Transverse colon (tissue), 4 donors: ENCODE results near the gene PCDHGA9. TPM values are rescaled to one million over a fixed set of nuclear protein-coding genes. Genes with fewer than 3 reads are reported as not detected.
"Not testable (repeated sequence)": the region's sequence is repeated elsewhere in the genome, so short reads cannot be mapped to it uniquely, and the experiment has no call there.

Experiments
- DNase-seq: peaks from one replicate; pipeline ENCODE4 v3.0.0-alpha.2; 2019
- H3K27ac ChIP-seq, 4 donors: fragments of 200-600 bp; sonication (generic); 2 replicates each; pipeline ENCODE4 v1.5.1; 2016 to 2018; ENCODE audit warnings: inconsistent platforms in 4 of 4
- H3K27me3 ChIP-seq: fragments of 200-600 bp; sonication (generic); 2 replicates; pipeline ENCODE4 v1.5.1; 2017; ENCODE audit warnings: inconsistent platforms
- H3K36me3 ChIP-seq, 4 donors: fragments of 200-600 bp; sonication (generic); 2 replicates each; pipeline ENCODE4 v1.5.1; 2017 to 2019; ENCODE audit warnings: inconsistent platforms in 4 of 4
- H3K4me1 ChIP-seq, 4 donors: fragments of 200-600 bp; sonication (generic); 2 replicates each; pipeline ENCODE4 v1.5.1; 2017 to 2020; ENCODE audit warnings: inconsistent platforms in 4 of 4
- H3K4me3 ChIP-seq, 4 donors: fragments of 200-600 bp; sonication (generic); 1 replicate in 1 of 4; 2 replicates in 3 of 4; pipeline versions ENCODE4 v1.5.1 to v1.6.1; 2017 to 2019; ENCODE audit warnings: inconsistent platforms in 4 of 4
- H3K9me3 ChIP-seq, 2 donors: fragments of 200-600 bp; sonication (generic); 2 replicates each; pipeline ENCODE4 v1.5.1; 2017 to 2019; ENCODE audit warnings: inconsistent platforms in 2 of 2
- EP300 ChIP-seq: sonication (generic); formaldehyde crosslinking; IDR thresholded peaks from one replicate; pipeline ENCODE4 v1.6.1; 2017; ENCODE audit warnings: antibody characterized with exemption, low read depth
- POLR2A ChIP-seq: fragments of 450-650 bp; IDR thresholded peaks from one replicate; pipeline ENCODE4 v1.6.1; 2016; ENCODE audit warnings: antibody characterized with exemption, mild to moderate bottlenecking, moderate library complexity
- POLR2AphosphoS5 ChIP-seq, 3 donors: sonication (generic); formaldehyde crosslinking; IDR thresholded peaks; one replicate each; pipeline ENCODE4 v1.6.1; 2016; ENCODE audit warnings: antibody characterized with exemption in 3 of 3
- WGBS, 2 donors: methylation state at CpG; one replicate each; pipeline ENCODE4 v1.1.5; 2018; ENCODE audit warnings: low coverage in 1 of 2; 5-methylcytosine and 5-hydroxymethylcytosine counted together
- in situ Hi-C, 4 donors: fragments of 200-750 bp; cut with MboI; loops; one replicate each; pipeline versions ENCODE4 v1.15.0 to v1.15.1; 2017; ENCODE audit warnings: low sequenced_read_pairs in 3 of 4, low pct_ligation_motif_present in 1 of 4, low pct_unique_long_range_greater_than_20kb in 1 of 4
- intact Hi-C: fragments of 100-400 bp; cut with DNase I; formaldehyde crosslinking; loops from one replicate; pipeline ENCODE4 v1.15.1; 2023; ENCODE audit warnings: low total_unique reads
- total RNA-seq, 4 donors: library from RNA; depleted of rRNA; stranded (reverse); fragments of >200 nt; gene quantifications; one replicate each; pipeline ENCODE4 v1.1.0, GENCODE V29; 2016
- TF ChIP-seq, protein P1 (sequence below), 5 experiments: fragments of 200-600 bp in 3 of 5; fragments of 450-650 bp in 2 of 5; sonication (generic) in 3 of 5; IDR thresholded peaks; 1 replicate in 2 of 5; 2 replicates in 3 of 5; pipeline ENCODE4 v1.5.1; 2016 to 2017; ENCODE audit warnings: antibody characterized with exemption in 5 of 5, inconsistent platforms in 3 of 5, mild to moderate bottlenecking in 2 of 5, moderate library complexity in 1 of 5

The PCDHGA9 gene
- total RNA-seq, 4 donors from 2014 or later: 1.2 to 4.6 (median 3.4) TPM

- no peaks in the 10 kb centered on the region for H3K4me1 ChIP-seq
- intact Hi-C loops (no loop called here), in situ Hi-C loops (loop anchor here in 2 of 4 donors (25.0 kb wide), 2 partner anchors 162 to 188 kb away; partner anchors contain the start of genes PCDHB12 (in 1 of the 2), PCDHB13 (in 1 of the 2) and PCDHB14 (in 1 of the 2))
- H3K27ac ChIP-seq: no peak overlapping the region
- WGBS, 2 donors: 73 to 84% methylated on average over 3 to 14 of the region's 14 CpGs
- H3K27me3 ChIP-seq: no peaks in the 10 kb centered on the region
- TF ChIP-seq EP300 (no peak), POLR2AphosphoS5 (IDR thresholded peaks at IDR 0.05) (no peak), POLR2A (no peak)
- TF ChIP-seq, protein P1, sequence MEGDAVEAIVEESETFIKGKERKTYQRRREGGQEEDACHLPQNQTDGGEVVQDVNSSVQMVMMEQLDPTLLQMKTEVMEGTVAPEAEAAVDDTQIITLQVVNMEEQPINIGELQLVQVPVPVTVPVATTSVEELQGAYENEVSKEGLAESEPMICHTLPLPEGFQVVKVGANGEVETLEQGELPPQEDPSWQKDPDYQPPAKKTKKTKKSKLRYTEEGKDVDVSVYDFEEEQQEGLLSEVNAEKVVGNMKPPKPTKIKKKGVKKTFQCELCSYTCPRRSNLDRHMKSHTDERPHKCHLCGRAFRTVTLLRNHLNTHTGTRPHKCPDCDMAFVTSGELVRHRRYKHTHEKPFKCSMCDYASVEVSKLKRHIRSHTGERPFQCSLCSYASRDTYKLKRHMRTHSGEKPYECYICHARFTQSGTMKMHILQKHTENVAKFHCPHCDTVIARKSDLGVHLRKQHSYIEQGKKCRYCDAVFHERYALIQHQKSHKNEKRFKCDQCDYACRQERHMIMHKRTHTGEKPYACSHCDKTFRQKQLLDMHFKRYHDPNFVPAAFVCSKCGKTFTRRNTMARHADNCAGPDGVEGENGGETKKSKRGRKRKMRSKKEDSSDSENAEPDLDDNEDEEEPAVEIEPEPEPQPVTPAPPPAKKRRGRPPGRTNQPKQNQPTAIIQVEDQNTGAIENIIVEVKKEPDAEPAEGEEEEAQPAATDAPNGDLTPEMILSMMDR (IDR thresholded peaks at IDR 0.05): no peak
- no peak for DNase-seq
- peaks cover 0 to 3% (median 0%) of the 10 kb centered on the region in 4 donors for H3K36me3 ChIP-seq
- no peak overlapping the region for H3K4me3 ChIP-seq
- peaks cover 19 to 90% of the 10 kb centered on the region in 2 donors for H3K9me3 ChIP-seq
Observed at GRCh38 chr5:141374627-141375026, 28.0 kb upstream of the PCDHGA9 start.

DNA sequence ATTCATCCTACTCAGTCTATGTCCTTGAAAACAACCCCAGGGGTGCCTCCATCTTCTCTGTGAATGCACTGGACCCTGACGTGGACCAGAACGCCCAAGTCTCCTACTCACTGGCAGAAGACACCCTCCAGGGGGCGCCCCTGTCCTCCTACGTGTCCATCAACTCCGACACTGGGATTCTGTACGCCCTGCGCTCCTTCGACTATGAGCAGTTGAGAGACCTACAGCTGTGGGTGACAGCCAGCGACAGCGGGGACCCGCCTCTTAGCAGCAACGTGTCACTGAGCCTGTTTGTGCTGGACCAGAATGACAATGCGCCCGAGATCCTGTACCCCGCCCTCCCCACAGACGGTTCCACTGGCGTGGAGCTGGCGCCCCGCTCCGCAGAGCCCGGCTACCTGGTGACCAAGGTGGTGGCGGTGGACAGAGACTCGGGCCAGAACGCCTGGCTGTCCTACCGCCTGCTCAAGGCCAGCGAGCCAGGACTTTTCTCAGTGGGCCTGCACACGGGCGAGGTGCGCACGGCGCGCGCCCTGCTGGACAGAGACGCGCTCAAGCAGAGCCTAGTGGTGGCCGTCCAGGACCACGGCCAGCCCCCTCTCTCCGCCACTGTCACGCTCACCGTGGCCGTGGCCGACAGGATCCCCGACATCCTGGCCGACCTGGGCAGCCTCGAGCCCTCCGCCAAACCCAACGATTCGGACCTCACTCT, 27.0 kb upstream of the PCDHGA9 start:
- H3K4me1 ChIP-seq, H3K27me3 ChIP-seq, H3K27ac ChIP-seq, H3K4me3 ChIP-seq, DNase-seq, H3K36me3 ChIP-seq, intact Hi-C loops: not testable (repeated sequence)
- WGBS, 2 donors: 69% methylated on average over 24 of the region's 48 CpGs; no CpG with 5 or more reads in 1 of the 2 donors
- in situ Hi-C loops: loop anchor here in 1 of 4 donors (25.0 kb wide), 1 partner anchor 163 kb away; the partner anchor contains the start of genes PCDHB12, PCDHB13 and PCDHB14
- H3K9me3 ChIP-seq: peaks cover 17 to 87% of the 10 kb centered on the region in 2 donors

GRCh38 chr5:141382469-141383294, 19.9 kb upstream of the PCDHGA9 start, which contains the start of gene PCDHGA7:
TSS of gene PCDHGA7 (plus strand) at chr5:141382742. CDS start at chr5:141382900, 158 bp downstream.
- Histone ChIP-seq H3K4me3 (peak within 1 kb of the TSS in 1 of 4 donors; percentile 21), H3K4me1 (no peaks in the 10 kb centered on the region), H3K9me3 (peaks cover 54 to 84% of the 10 kb centered on the region in 2 donors), H3K36me3 (no peaks in the 10 kb centered on the region), H3K27me3 (peaks cover 13% of the 10 kb centered on the region), H3K27ac (no peak within 1 kb of the TSS)
- TF ChIP-seq EP300 (no peak), POLR2AphosphoS5 (IDR thresholded peaks at IDR 0.05) (no peak)
- TF ChIP-seq, protein P1 (IDR thresholded peaks at IDR 0.05): no peak
- in situ Hi-C loops (loop anchor here in 1 of 4 donors (25.0 kb wide), 1 partner anchor 170 kb away; the partner anchor contains the start of genes PCDHB12, PCDHB13 and PCDHB14), intact Hi-C loops (no loop called here)
- 9 to 32% methylated on average over 7 to 37 of the region's 37 CpGs for WGBS, 2 donors
- DNase-seq: no peak

- no peak for DNase-seq
- 50 to 67% methylated on average over 8 to 21 of the region's 21 CpGs for WGBS, 2 donors
- H3K4me1 ChIP-seq: no peaks in the 10 kb centered on the region
- H3K27ac ChIP-seq: no peak overlapping the region
- no peaks in the 10 kb centered on the region for H3K36me3 ChIP-seq
- intact Hi-C loops: no loop called here
- H3K9me3 ChIP-seq: peaks cover 51 to 79% of the 10 kb centered on the region in 2 donors
- H3K27me3 ChIP-seq: peaks cover 13% of the 10 kb centered on the region
- no peak for TF ChIP-seq POLR2A
- TF ChIP-seq, protein P1 (IDR thresholded peaks at IDR 0.05): no peak
- TF ChIP-seq EP300: no peak
- TF ChIP-seq POLR2AphosphoS5 (IDR thresholded peaks at IDR 0.05): no peak
- H3K4me3 ChIP-seq: no peak overlapping the region
- in situ Hi-C loops: loop anchor here in 1 of 4 donors (25.0 kb wide), 1 partner anchor 171 kb away; the partner anchor contains the start of genes PCDHB12, PCDHB13 and PCDHB14
Observed at GRCh38 chr5:141383345-141383744, 19.2 kb upstream of the PCDHGA9 start.
